HepG2 (cell line): ENCODE data around the gene PARK7. TPM values are rescaled to one million over a fixed set of nuclear protein-coding genes. Genes with fewer than 3 reads are reported as not detected.

Experiments used
- ATF1 ChIP-seq: IDR thresholded peaks from 2 replicates; pipeline ENCODE4 v1.6.1; 2016; ENCODE audit warnings: mild to moderate bottlenecking, control low read depth
- CBFB ChIP-seq: sonication (generic); formaldehyde crosslinking; IDR thresholded peaks from 2 replicates; pipeline ENCODE4 v1.4.0; 2020; ENCODE audit warnings: missing genetic modification reagents
- DNMT3B ChIP-seq: conservative IDR thresholded peaks from 2 replicates; pipeline ENCODE4 v1.6.1; 2016; ENCODE audit warnings: missing biosample characterization, control low read depth
- RXRA ChIP-seq: sonication (generic); formaldehyde crosslinking; IDR thresholded peaks from 2 replicates; pipeline ENCODE4 v1.5.1; 2020; ENCODE audit warnings: missing genetic modification reagents
- RXRB ChIP-seq: IDR thresholded peaks from 2 replicates; pipeline ENCODE4 v1.6.1; 2016; ENCODE audit warnings: borderline replicate concordance, missing genetic modification reagents, missing compliant biosample characterization
- SPEN ChIP-seq: sonication (generic); formaldehyde crosslinking; IDR thresholded peaks from 2 replicates; pipeline ENCODE4 v1.5.1; 2020; ENCODE audit warnings: low read depth, mild to moderate bottlenecking, missing genetic modification reagents
- polyA plus RNA-seq, 8 experiments: library from polyadenylated mRNA; depleted of rRNA in 3 of 8; stranded (reverse) in 7 of 8; unstranded in 1 of 8; fragments of >200 nt; fragmentation: Illumina TruSeq in 4 of 8; extraction: Trizol in 4 of 8; gene quantifications; 2 replicates each; pipeline versions ENCODE4 v1.2.1 to v1.2.3, GENCODE V29; 2011 to 2016; ENCODE audit warnings: low read depth in 4 of 8, missing spikeins in 1 of 8, mixed read lengths in 1 of 8; ENCODE audit not compliant: insufficient read depth in 1 of 8
- total RNA-seq, 5 experiments: library from RNA; depleted of rRNA; stranded (reverse); fragments of >200 nt; fragmentation: Illumina TruSeq; extraction: Trizol; gene quantifications; 2 replicates each; pipeline ENCODE4 v1.2.3, GENCODE V29; 2016; ENCODE audit warnings: low read depth in 1 of 5
- TF ChIP-seq, protein P1 (sequence below): sonication (generic); formaldehyde crosslinking; IDR thresholded peaks from 2 replicates; pipeline ENCODE4 v1.4.0; 2020; ENCODE audit warnings: missing genetic modification reagents
- TF ChIP-seq, protein P2 (sequence below): sonication (generic); formaldehyde crosslinking; IDR thresholded peaks from 2 replicates; pipeline ENCODE4 v1.5.0; 2020; ENCODE audit warnings: mild to moderate bottlenecking, missing genetic modification reagents, borderline replicate concordance
- TF ChIP-seq, protein P3 (sequence below): sonication (generic); formaldehyde crosslinking; IDR thresholded peaks from 2 replicates; pipeline ENCODE4 v1.5.1; 2020; ENCODE audit warnings: mild to moderate bottlenecking, missing genetic modification reagents
- TF ChIP-seq, protein P4 (sequence below): sonication (generic); formaldehyde crosslinking; IDR thresholded peaks from 2 replicates; pipeline ENCODE4 v1.4.0; 2020; ENCODE audit warnings: mild to moderate bottlenecking, missing genetic modification reagents, borderline replicate concordance

The PARK7 gene
- total and polyA plus RNA-seq, 2 of the 13 experiments (the other 11 are each of a cell fraction or from before 2014, with no cell fraction given), result 212 to 296 TPM

DNA sequence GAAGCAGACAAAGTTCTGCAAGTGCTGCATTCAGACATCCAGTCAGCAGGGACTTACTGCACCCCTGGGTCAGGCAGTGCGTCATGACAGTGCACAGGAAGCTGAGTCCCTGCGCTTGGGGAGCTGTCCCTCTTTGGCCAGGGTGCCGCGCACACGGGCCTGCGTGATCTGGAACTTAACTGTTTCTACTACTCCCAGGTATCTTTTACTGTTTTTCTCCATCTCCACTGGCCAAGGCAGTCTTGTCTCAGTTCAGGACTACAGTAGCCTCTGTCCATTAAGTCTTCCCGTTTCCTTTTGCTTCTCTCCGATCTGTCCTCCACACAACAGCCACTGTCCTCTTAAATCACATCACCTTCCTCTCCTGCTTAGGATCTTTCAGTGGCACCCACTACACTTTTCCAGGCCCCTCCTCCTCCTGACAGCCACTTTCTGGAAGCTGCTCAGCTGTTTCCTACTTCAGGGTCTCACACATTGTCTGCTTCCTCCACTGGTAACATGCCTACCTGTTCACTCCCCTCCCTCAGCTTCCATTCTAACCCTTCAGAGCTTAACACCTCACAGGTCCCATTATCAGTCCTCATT lies 48.7 kb downstream of the PARK7 start (continued):
- TF ChIP-seq SPEN (CRISPR knock-in tag) (peak; percentile 52), ATF1 (CRISPR knock-in tag) (no peak), RXRA (CRISPR knock-in tag) (peak; percentile 6; the same call in 1 of the 2 replicates), CBFB (0 out of 2 replicates have a peak, but pooled peaks have one; percentile 7), RXRB (CRISPR knock-in tag) (no peak), DNMT3B (CRISPR knock-in tag) (no peak)
- TF ChIP-seq, protein P1, sequence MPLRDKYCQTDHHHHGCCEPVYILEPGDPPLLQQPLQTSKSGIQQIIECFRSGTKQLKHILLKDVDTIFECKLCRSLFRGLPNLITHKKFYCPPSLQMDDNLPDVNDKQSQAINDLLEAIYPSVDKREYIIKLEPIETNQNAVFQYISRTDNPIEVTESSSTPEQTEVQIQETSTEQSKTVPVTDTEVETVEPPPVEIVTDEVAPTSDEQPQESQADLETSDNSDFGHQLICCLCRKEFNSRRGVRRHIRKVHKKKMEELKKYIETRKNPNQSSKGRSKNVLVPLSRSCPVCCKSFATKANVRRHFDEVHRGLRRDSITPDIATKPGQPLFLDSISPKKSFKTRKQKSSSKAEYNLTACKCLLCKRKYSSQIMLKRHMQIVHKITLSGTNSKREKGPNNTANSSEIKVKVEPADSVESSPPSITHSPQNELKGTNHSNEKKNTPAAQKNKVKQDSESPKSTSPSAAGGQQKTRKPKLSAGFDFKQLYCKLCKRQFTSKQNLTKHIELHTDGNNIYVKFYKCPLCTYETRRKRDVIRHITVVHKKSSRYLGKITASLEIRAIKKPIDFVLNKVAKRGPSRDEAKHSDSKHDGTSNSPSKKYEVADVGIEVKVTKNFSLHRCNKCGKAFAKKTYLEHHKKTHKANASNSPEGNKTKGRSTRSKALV (CRISPR knock-in tag), result 0 out of 2 replicates have a peak, but pooled peaks have one; percentile 2
- TF ChIP-seq, protein P2, sequence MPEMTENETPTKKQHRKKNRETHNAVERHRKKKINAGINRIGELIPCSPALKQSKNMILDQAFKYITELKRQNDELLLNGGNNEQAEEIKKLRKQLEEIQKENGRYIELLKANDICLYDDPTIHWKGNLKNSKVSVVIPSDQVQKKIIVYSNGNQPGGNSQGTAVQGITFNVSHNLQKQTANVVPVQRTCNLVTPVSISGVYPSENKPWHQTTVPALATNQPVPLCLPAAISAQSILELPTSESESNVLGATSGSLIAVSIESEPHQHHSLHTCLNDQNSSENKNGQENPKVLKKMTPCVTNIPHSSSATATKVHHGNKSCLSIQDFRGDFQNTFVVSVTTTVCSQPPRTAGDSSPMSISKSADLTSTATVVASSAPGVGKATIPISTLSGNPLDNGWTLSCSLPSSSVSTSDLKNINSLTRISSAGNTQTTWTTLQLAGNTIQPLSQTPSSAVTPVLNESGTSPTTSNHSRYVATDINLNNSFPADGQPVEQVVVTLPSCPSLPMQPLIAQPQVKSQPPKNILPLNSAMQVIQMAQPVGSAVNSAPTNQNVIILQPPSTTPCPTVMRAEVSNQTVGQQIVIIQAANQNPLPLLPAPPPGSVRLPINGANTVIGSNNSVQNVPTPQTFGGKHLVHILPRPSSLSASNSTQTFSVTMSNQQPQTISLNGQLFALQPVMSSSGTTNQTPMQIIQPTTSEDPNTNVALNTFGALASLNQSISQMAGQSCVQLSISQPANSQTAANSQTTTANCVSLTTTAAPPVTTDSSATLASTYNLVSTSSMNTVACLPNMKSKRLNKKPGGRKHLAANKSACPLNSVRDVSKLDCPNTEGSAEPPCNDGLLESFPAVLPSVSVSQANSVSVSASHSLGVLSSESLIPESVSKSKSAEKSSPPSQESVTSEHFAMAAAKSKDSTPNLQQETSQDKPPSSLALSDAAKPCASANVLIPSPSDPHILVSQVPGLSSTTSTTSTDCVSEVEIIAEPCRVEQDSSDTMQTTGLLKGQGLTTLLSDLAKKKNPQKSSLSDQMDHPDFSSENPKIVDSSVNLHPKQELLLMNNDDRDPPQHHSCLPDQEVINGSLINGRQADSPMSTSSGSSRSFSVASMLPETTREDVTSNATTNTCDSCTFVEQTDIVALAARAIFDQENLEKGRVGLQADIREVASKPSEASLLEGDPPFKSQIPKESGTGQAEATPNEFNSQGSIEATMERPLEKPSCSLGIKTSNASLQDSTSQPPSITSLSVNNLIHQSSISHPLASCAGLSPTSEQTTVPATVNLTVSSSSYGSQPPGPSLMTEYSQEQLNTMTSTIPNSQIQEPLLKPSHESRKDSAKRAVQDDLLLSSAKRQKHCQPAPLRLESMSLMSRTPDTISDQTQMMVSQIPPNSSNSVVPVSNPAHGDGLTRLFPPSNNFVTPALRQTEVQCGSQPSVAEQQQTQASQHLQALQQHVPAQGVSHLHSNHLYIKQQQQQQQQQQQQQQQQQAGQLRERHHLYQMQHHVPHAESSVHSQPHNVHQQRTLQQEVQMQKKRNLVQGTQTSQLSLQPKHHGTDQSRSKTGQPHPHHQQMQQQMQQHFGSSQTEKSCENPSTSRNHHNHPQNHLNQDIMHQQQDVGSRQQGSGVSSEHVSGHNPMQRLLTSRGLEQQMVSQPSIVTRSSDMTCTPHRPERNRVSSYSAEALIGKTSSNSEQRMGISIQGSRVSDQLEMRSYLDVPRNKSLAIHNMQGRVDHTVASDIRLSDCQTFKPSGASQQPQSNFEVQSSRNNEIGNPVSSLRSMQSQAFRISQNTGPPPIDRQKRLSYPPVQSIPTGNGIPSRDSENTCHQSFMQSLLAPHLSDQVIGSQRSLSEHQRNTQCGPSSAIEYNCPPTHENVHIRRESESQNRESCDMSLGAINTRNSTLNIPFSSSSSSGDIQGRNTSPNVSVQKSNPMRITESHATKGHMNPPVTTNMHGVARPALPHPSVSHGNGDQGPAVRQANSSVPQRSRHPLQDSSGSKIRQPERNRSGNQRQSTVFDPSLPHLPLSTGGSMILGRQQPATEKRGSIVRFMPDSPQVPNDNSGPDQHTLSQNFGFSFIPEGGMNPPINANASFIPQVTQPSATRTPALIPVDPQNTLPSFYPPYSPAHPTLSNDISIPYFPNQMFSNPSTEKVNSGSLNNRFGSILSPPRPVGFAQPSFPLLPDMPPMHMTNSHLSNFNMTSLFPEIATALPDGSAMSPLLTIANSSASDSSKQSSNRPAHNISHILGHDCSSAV (CRISPR knock-in tag), result no peak
- TF ChIP-seq, protein P3, sequence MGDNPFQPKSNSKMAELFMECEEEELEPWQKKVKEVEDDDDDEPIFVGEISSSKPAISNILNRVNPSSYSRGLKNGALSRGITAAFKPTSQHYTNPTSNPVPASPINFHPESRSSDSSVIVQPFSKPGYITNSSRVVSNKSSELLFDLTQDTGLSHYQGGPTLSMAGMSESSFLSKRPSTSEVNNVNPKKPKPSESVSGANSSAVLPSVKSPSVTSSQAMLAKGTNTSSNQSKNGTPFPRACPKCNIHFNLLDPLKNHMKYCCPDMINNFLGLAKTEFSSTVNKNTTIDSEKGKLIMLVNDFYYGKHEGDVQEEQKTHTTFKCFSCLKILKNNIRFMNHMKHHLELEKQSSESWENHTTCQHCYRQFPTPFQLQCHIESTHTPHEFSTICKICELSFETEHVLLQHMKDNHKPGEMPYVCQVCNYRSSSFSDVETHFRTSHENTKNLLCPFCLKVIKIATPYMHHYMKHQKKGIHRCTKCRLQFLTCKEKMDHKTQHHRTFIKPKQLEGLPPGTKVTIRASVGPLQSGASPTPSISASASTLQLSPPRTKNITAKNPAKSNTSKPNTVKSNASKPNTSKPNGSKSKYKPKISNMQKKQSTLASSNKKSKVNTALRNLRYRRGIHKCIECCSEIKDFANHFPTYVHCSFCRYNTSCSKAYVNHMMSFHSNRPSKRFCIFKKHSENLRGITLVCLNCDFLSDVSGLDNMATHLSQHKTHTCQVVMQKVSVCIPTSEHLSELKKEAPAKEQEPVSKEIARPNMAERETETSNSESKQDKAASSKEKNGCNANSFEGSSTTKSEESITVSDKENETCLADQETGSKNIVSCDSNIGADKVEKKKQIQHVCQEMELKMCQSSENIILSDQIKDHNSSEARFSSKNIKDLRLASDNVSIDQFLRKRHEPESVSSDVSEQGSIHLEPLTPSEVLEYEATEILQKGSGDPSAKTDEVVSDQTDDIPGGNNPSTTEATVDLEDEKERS (CRISPR knock-in tag), result 0 out of 2 replicates have a peak, but pooled peaks have one; percentile 1
- TF ChIP-seq, protein P4, sequence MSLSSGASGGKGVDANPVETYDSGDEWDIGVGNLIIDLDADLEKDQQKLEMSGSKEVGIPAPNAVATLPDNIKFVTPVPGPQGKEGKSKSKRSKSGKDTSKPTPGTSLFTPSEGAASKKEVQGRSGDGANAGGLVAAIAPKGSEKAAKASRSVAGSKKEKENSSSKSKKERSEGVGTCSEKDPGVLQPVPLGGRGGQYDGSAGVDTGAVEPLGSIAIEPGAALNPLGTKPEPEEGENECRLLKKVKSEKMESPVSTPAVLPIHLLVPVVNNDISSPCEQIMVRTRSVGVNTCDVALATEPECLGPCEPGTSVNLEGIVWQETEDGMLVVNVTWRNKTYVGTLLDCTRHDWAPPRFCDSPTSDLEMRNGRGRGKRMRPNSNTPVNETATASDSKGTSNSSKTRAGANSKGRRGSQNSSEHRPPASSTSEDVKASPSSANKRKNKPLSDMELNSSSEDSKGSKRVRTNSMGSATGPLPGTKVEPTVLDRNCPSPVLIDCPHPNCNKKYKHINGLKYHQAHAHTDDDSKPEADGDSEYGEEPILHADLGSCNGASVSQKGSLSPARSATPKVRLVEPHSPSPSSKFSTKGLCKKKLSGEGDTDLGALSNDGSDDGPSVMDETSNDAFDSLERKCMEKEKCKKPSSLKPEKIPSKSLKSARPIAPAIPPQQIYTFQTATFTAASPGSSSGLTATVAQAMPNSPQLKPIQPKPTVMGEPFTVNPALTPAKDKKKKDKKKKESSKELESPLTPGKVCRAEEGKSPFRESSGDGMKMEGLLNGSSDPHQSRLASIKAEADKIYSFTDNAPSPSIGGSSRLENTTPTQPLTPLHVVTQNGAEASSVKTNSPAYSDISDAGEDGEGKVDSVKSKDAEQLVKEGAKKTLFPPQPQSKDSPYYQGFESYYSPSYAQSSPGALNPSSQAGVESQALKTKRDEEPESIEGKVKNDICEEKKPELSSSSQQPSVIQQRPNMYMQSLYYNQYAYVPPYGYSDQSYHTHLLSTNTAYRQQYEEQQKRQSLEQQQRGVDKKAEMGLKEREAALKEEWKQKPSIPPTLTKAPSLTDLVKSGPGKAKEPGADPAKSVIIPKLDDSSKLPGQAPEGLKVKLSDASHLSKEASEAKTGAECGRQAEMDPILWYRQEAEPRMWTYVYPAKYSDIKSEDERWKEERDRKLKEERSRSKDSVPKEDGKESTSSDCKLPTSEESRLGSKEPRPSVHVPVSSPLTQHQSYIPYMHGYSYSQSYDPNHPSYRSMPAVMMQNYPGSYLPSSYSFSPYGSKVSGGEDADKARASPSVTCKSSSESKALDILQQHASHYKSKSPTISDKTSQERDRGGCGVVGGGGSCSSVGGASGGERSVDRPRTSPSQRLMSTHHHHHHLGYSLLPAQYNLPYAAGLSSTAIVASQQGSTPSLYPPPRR (CRISPR knock-in tag), result 0 out of 2 replicates have a peak, but pooled peaks have one; percentile 39
